HepG2 (cell line): ENCODE results near the gene TRIO. TPM values are rescaled to one million over a fixed set of nuclear protein-coding genes. Genes with fewer than 3 reads are reported as not detected.
A peak's percentile ranks its signal among the peaks of the same experiment; 100 is the strongest.

Experiments used
- AGO2 ChIP-seq: fragments of 200-400 bp; formaldehyde crosslinking; optimal IDR thresholded peaks from 2 replicates; pipeline ENCODE3; 2017; ENCODE audit warnings: mild to moderate bottlenecking, low read depth, low read length, moderate library complexity
- ARHGAP35 ChIP-seq: sonication (generic); formaldehyde crosslinking; IDR thresholded peaks from 2 replicates; pipeline ENCODE4 v1.9.0; 2022; ENCODE audit warnings: mild to moderate bottlenecking, inconsistent platforms, moderate library complexity, missing genetic modification reagents, borderline replicate concordance
- KLF6 ChIP-seq: IDR thresholded peaks from 2 replicates; pipeline ENCODE4 v1.8.0; 2016; ENCODE audit warnings: missing biosample characterization, missing genetic modification reagents
- KLF9 ChIP-seq: IDR thresholded peaks from 2 replicates; pipeline ENCODE4 v1.6.1; 2016; ENCODE audit warnings: low read depth
- NCOA1 ChIP-seq: sonication (generic); formaldehyde crosslinking; IDR thresholded peaks from 2 replicates; pipeline ENCODE4 v1.9.0; 2021; ENCODE audit warnings: missing genetic modification reagents
- NFKBIZ ChIP-seq: IDR thresholded peaks from 2 replicates; pipeline ENCODE4 v1.6.1; 2018; ENCODE audit warnings: missing genetic modification reagents, missing compliant biosample characterization
- POLR2AphosphoS5 ChIP-seq: IDR thresholded peaks from 2 replicates; pipeline ENCODE4 v1.6.1; 2012; ENCODE audit warnings: low read depth, low read length
- SMAD1 ChIP-seq: sonication (generic); formaldehyde crosslinking; IDR thresholded peaks from 2 replicates; pipeline ENCODE4 v1.4.0; 2020; ENCODE audit warnings: missing genetic modification reagents, low read depth, mild to moderate bottlenecking, borderline replicate concordance
- SRSF9 ChIP-seq: fragments of 200-400 bp; formaldehyde crosslinking; IDR thresholded peaks from 2 replicates; pipeline ENCODE4 v1.6.1; 2018; ENCODE audit warnings: borderline replicate concordance, mild to moderate bottlenecking, low read depth, low read length; ENCODE audit not compliant: insufficient read depth, poor library complexity, severe bottlenecking
- TEAD2 ChIP-seq: sonication (generic); formaldehyde crosslinking; IDR thresholded peaks from 2 replicates; pipeline ENCODE4 v1.9.0; 2021; ENCODE audit warnings: missing genetic modification reagents
- ZNF10 ChIP-seq: sonication (generic); formaldehyde crosslinking; IDR thresholded peaks from 2 replicates; pipeline ENCODE4 v1.4.0; 2020; ENCODE audit warnings: mild to moderate bottlenecking, low read depth, missing genetic modification reagents, borderline replicate concordance
- ZNF225 ChIP-seq: sonication (generic); formaldehyde crosslinking; IDR thresholded peaks from 2 replicates; pipeline ENCODE4 v1.4.0; 2020; ENCODE audit warnings: mild to moderate bottlenecking, missing genetic modification reagents
- ZNF253 ChIP-seq: sonication (generic); formaldehyde crosslinking; IDR thresholded peaks from 2 replicates; pipeline ENCODE4 v1.8.0; 2022; ENCODE audit warnings: mild to moderate bottlenecking, missing genetic modification reagents, borderline replicate concordance
- ZNF367 ChIP-seq: sonication (generic); formaldehyde crosslinking; IDR thresholded peaks from 2 replicates; pipeline ENCODE4 v1.4.0; 2020; ENCODE audit warnings: missing genetic modification reagents, borderline replicate concordance
- ZNF766 ChIP-seq: sonication (generic); formaldehyde crosslinking; IDR thresholded peaks from 2 replicates; pipeline ENCODE4 v1.5.0; 2020; ENCODE audit warnings: missing genetic modification reagents, borderline replicate concordance
- ZNF780A ChIP-seq: sonication (generic); formaldehyde crosslinking; IDR thresholded peaks from 2 replicates; pipeline ENCODE4 v1.8.0; 2022; ENCODE audit warnings: mild to moderate bottlenecking, missing genetic modification reagents, moderate library complexity
- ZSCAN25 ChIP-seq: sonication (generic); formaldehyde crosslinking; IDR thresholded peaks from 2 replicates; pipeline ENCODE4 v1.8.0; 2022; ENCODE audit warnings: mild to moderate bottlenecking, missing genetic modification reagents
- polyA plus RNA-seq, 8 experiments: library from polyadenylated mRNA; depleted of rRNA in 3 of 8; stranded (reverse) in 7 of 8; unstranded in 1 of 8; fragments of >200 nt; fragmentation: Illumina TruSeq in 4 of 8; extraction: Trizol in 4 of 8; gene quantifications; 2 replicates each; pipeline versions ENCODE4 v1.2.1 to v1.2.3, GENCODE V29; 2011 to 2016; ENCODE audit warnings: low read depth in 4 of 8, missing spikeins in 1 of 8, mixed read lengths in 1 of 8; ENCODE audit not compliant: insufficient read depth in 1 of 8
- total RNA-seq, 5 experiments: library from RNA; depleted of rRNA; stranded (reverse); fragments of >200 nt; fragmentation: Illumina TruSeq; extraction: Trizol; gene quantifications; 2 replicates each; pipeline ENCODE4 v1.2.3, GENCODE V29; 2016; ENCODE audit warnings: low read depth in 1 of 5
- TF ChIP-seq, protein P1 (sequence below): sonication (generic); formaldehyde crosslinking; IDR thresholded peaks from 2 replicates; pipeline ENCODE4 v1.5.0; 2020; ENCODE audit warnings: missing genetic modification reagents
- TF ChIP-seq, protein P2 (sequence below): sonication (generic); formaldehyde crosslinking; IDR thresholded peaks from 2 replicates; pipeline ENCODE4 v1.5.0; 2020; ENCODE audit warnings: mild to moderate bottlenecking, low read depth, missing genetic modification reagents, borderline replicate concordance
- TF ChIP-seq, protein P3 (sequence below), 2 experiments: sonication (generic) in 1 of 2; formaldehyde crosslinking in 1 of 2; IDR thresholded peaks; 2 replicates each; pipeline versions ENCODE4 v1.4.0 to v1.6.1; 2016 to 2020; ENCODE audit warnings: borderline replicate concordance in 1 of 2, low read depth in 1 of 2, mild to moderate bottlenecking in 1 of 2, missing genetic modification reagents in 1 of 2
- TF ChIP-seq, protein P4 (sequence below): sonication (generic); formaldehyde crosslinking; IDR thresholded peaks from 2 replicates; pipeline ENCODE4 v1.5.1; 2020; ENCODE audit warnings: missing genetic modification reagents, mild to moderate bottlenecking, borderline replicate concordance

TRIO gene
- total and polyA plus RNA-seq, 2 of the 13 experiments (the other 11 are each of a cell fraction or from before 2014, with no cell fraction given) = 45.2 to 45.9 TPM

DNA sequence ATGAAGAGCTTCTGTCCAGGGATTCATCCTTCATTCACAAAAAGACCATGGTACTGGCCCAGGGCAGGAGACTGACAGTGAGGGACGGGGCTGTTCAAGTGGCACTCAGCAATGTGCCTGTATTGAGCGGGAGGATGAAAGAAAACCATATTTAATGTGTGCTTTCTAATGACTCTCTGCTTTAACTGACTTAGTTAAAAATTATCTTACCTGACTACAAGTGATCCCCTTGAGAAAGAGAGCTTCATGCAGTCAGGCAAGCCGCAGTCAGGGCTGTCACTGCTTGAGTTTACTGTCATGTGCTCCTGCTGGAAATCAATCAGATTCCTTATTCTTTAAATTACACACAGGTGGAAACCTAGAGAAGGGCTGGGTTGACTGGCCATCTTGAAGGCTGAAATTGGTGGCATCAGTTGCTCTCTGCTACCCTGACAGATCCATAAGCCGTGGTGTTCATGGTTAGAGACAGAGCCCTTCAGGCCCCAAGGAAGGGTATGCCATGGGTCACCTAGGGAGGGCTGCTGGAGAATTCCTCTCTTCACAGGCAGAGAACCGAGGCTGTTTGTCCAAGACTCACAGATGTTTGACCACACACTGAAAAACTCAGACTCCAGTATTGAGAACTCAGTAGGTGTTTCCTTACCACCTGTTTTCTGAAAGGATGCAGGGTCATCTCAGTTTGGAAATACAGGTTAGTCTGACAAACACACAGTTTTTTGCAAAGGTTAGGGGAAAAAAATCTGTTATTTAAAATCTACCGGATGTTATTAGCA lies 70.9 kb downstream of the TRIO start (continued):
- TF ChIP-seq, protein P1, sequence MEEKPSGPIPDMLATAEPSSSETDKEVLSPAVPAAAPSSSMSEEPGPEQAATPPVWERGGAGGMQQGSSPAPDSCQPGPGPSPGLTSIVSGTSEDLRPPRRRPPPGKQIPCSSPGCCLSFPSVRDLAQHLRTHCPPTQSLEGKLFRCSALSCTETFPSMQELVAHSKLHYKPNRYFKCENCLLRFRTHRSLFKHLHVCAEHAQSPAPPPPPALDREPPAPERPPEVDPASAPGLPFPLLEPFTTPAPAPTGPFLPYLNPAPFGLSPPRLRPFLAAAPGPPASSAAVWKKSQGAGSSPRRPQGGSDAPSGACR (CRISPR knock-in tag) = no peak
- TF ChIP-seq ZNF766 (CRISPR knock-in tag) (no peak), KLF6 (CRISPR knock-in tag) (no peak), KLF9 (CRISPR knock-in tag) (no peak), ZNF367 (CRISPR knock-in tag) (no peak), ARHGAP35 (CRISPR knock-in tag) (no peak), AGO2 (no peak), ZNF10 (CRISPR knock-in tag) (no peak), NFKBIZ (no peak), POLR2AphosphoS5 (no peak), ZNF780A (no peak), SRSF9 (no peak), ZNF253 (CRISPR knock-in tag) (no peak), SMAD1 (CRISPR knock-in tag) (no peak), NCOA1 (CRISPR knock-in tag) (no peak), ZNF225 (no peak), ZSCAN25 (no peak), TEAD2 (no peak)
- TF ChIP-seq, protein P2, sequence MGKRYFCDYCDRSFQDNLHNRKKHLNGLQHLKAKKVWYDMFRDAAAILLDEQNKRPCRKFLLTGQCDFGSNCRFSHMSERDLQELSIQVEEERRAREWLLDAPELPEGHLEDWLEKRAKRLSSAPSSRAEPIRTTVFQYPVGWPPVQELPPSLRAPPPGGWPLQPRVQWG (CRISPR knock-in tag) = no peak
- TF ChIP-seq, protein P3, sequence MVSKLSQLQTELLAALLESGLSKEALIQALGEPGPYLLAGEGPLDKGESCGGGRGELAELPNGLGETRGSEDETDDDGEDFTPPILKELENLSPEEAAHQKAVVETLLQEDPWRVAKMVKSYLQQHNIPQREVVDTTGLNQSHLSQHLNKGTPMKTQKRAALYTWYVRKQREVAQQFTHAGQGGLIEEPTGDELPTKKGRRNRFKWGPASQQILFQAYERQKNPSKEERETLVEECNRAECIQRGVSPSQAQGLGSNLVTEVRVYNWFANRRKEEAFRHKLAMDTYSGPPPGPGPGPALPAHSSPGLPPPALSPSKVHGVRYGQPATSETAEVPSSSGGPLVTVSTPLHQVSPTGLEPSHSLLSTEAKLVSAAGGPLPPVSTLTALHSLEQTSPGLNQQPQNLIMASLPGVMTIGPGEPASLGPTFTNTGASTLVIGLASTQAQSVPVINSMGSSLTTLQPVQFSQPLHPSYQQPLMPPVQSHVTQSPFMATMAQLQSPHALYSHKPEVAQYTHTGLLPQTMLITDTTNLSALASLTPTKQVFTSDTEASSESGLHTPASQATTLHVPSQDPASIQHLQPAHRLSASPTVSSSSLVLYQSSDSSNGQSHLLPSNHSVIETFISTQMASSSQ (IDR thresholded peaks at IDR 0.05; ENCODE audit: low read depth) = peak; percentile 83
- TF ChIP-seq, protein P3 (CRISPR knock-in tag; IDR thresholded peaks at IDR 0.05; ENCODE audit: borderline replicate concordance) = peak; percentile 82; the same call in 1 of the 2 replicates
- TF ChIP-seq, protein P4, sequence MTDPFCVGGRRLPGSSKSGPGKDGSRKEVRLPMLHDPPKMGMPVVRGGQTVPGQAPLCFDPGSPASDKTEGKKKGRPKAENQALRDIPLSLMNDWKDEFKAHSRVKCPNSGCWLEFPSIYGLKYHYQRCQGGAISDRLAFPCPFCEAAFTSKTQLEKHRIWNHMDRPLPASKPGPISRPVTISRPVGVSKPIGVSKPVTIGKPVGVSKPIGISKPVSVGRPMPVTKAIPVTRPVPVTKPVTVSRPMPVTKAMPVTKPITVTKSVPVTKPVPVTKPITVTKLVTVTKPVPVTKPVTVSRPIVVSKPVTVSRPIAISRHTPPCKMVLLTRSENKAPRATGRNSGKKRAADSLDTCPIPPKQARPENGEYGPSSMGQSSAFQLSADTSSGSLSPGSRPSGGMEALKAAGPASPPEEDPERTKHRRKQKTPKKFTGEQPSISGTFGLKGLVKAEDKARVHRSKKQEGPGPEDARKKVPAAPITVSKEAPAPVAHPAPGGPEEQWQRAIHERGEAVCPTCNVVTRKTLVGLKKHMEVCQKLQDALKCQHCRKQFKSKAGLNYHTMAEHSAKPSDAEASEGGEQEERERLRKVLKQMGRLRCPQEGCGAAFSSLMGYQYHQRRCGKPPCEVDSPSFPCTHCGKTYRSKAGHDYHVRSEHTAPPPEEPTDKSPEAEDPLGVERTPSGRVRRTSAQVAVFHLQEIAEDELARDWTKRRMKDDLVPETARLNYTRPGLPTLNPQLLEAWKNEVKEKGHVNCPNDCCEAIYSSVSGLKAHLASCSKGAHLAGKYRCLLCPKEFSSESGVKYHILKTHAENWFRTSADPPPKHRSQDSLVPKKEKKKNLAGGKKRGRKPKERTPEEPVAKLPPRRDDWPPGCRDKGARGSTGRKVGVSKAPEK = no peak
